H1 (cell line): Measurements from ENCODE around the gene RAD51D. TPM values are rescaled to one million over a fixed set of nuclear protein-coding genes. Genes with fewer than 3 reads are reported as not detected.

Experiments
- CTCF ChIA-PET: fragments of 300-600 bp; sonication (Branson Sonifier 250); formaldehyde crosslinking; loops from one replicate; lab custom pipeline; 2021; ENCODE audit not compliant: partially characterized antibody; lab: Charles Lee
- POLR2A ChIA-PET: fragments of 300-600 bp; sonication (Branson Sonifier 250); formaldehyde crosslinking; loops from one replicate; lab custom pipeline; 2021; ENCODE audit warnings: inconsistent platforms; ENCODE audit not compliant: partially characterized antibody; lab: Charles Lee
- DNase-seq, 2 experiments: peaks; one replicate each; pipeline versions ENCODE4 v3.0.0 to v3.0.0-alpha.2; 2010 to 2022; ENCODE audit warnings: low spot score in 2 of 2, low read depth in 1 of 2, mixed read lengths in 1 of 2
- FAIRE-seq: peaks from 2 replicates; lab custom pipeline; 2011; peaks lifted over from hg19 to GRCh38; lab: Jason Lieb, UNC
- H2AFZ ChIP-seq: 2 replicates; pipeline ENCODE4 v1.8.1; 2012; ENCODE audit warnings: low read length, inconsistent platforms
- H2AK5ac ChIP-seq: 2 replicates; pipeline ENCODE4 v1.6.1; 2013; ENCODE audit warnings: low read depth, low read length
- H2BK120ac ChIP-seq: replicated peaks from 2 replicates; pipeline ENCODE3; 2013; ENCODE audit warnings: low read depth, low read length, inconsistent platforms
- H2BK12ac ChIP-seq: 2 replicates; pipeline ENCODE4 v1.6.1; 2013; ENCODE audit warnings: low read depth, low read length
- H2BK15ac ChIP-seq: 2 replicates; pipeline ENCODE4 v1.6.1; 2013; ENCODE audit warnings: low read length
- H2BK20ac ChIP-seq: 2 replicates; pipeline ENCODE4 v1.6.1; 2013; ENCODE audit warnings: low read length
- H2BK5ac ChIP-seq: 2 replicates; pipeline ENCODE4 v1.6.1; 2013; ENCODE audit warnings: low read depth, low read length
- H3K14ac ChIP-seq: 2 replicates; pipeline ENCODE4 v1.6.1; 2013; ENCODE audit warnings: inconsistent platforms; ENCODE audit not compliant: insufficient read length
- H3K18ac ChIP-seq: 2 replicates; pipeline ENCODE4 v1.6.1; 2013; ENCODE audit warnings: low read length; ENCODE audit errors: extremely low read depth
- H3K23ac ChIP-seq: 2 replicates; pipeline ENCODE4 v1.6.1; 2013; ENCODE audit warnings: inconsistent platforms; ENCODE audit not compliant: insufficient read length
- H3K23me2 ChIP-seq: 2 replicates; pipeline ENCODE4 v1.6.1; 2013; ENCODE audit warnings: low read depth, low read length
- H3K27ac ChIP-seq: 2 replicates; pipeline ENCODE4 v1.6.1; 2011; ENCODE audit warnings: low read depth, low read length, inconsistent platforms
- H3K27me3 ChIP-seq, 4 experiments: replicated peaks in 1 of 4; 1 replicate in 1 of 4; 2 replicates in 3 of 4; pipeline versions ENCODE4 v1.6.1 to v1.8.1; 2011 to 2013; ENCODE audit warnings: low read length in 3 of 4, mild to moderate bottlenecking in 3 of 4, inconsistent platforms in 2 of 4, mixed read lengths in 2 of 4, moderate library complexity in 1 of 4; ENCODE audit not compliant: control insufficient read depth in 3 of 4, insufficient read depth in 3 of 4; ENCODE audit errors: extremely low read depth in 1 of 4
- H3K36me3 ChIP-seq, 4 experiments: 2 replicates each; pipeline versions ENCODE4 v1.6.1 to v1.8.1; 2011 to 2013; ENCODE audit warnings: mild to moderate bottlenecking in 4 of 4, low read length in 3 of 4, moderate library complexity in 2 of 4, control low read depth in 1 of 4, inconsistent platforms in 1 of 4; ENCODE audit not compliant: insufficient read depth in 4 of 4, control insufficient read depth in 2 of 4
- H3K4ac ChIP-seq: replicated peaks from 2 replicates; pipeline ENCODE3; 2013; ENCODE audit warnings: low read length, low read depth, mixed read lengths, inconsistent platforms; ENCODE audit not compliant: insufficient read length
- H3K4me1 ChIP-seq, 4 experiments: replicated peaks in 1 of 4; 1 replicate in 1 of 4; 2 replicates in 3 of 4; pipeline versions ENCODE4 v1.6.1 to v1.8.1; 2011 to 2013; ENCODE audit warnings: low read length in 3 of 4, inconsistent platforms in 2 of 4, mixed read lengths in 1 of 4; ENCODE audit not compliant: insufficient read depth in 4 of 4, control insufficient read depth in 3 of 4
- H3K4me2 ChIP-seq, 2 experiments: 2 replicates each; pipeline versions ENCODE4 v1.6.1 to v1.8.1; 2011 to 2013; ENCODE audit warnings: low read depth in 2 of 2, low read length in 2 of 2, control low read depth in 1 of 2, inconsistent platforms in 1 of 2, mild to moderate bottlenecking in 1 of 2; ENCODE audit not compliant: insufficient read depth in 1 of 2
- H3K4me3 ChIP-seq, 4 experiments: fragments of 200-600, 300-600 bp in 1 of 4; sonication (generic), shearing (Covaris generic), sonication (Bioruptor Twin) in 1 of 4; 2 replicates each; pipeline versions ENCODE4 v1.5.1 to v1.8.1; 2011 to 2016; ENCODE audit warnings: low read length in 4 of 4, low read depth in 3 of 4, control low read depth in 2 of 4, inconsistent platforms in 2 of 4, mild to moderate bottlenecking in 2 of 4, mixed read lengths in 1 of 4, moderate library complexity in 1 of 4; ENCODE audit not compliant: insufficient read depth in 2 of 4; ENCODE audit errors: extremely low read depth in 1 of 4
- H3K56ac ChIP-seq: replicated peaks from 2 replicates; pipeline ENCODE3; 2013; ENCODE audit warnings: low read depth, mild to moderate bottlenecking, mixed read lengths, low read length, inconsistent platforms; ENCODE audit not compliant: insufficient read length
- H3K79me1 ChIP-seq: 2 replicates; pipeline ENCODE4 v1.6.1; 2013; ENCODE audit warnings: low read depth, low read length, control low read depth
- H3K79me2 ChIP-seq, 2 experiments: 2 replicates each; pipeline versions ENCODE4 v1.6.1 to v1.8.1; 2012 to 2013; ENCODE audit warnings: low read length in 2 of 2, mild to moderate bottlenecking in 2 of 2, inconsistent platforms in 1 of 2; ENCODE audit not compliant: insufficient read depth in 2 of 2, control insufficient read depth in 1 of 2
- H3K9ac ChIP-seq, 4 experiments: replicated peaks in 1 of 4; 1 replicate in 1 of 4; 2 replicates in 3 of 4; pipeline versions ENCODE4 v1.6.1 to v1.8.1; 2011 to 2013; ENCODE audit warnings: low read depth in 3 of 4, low read length in 3 of 4, control low read depth in 2 of 4, mild to moderate bottlenecking in 2 of 4, moderate library complexity in 2 of 4, inconsistent platforms in 1 of 4; ENCODE audit errors: extremely low read depth in 1 of 4
- H3K9me3 ChIP-seq, 2 experiments: 2 replicates each; pipeline versions ENCODE4 v1.6.1 to v1.8.1; 2012 to 2013; ENCODE audit warnings: mild to moderate bottlenecking in 2 of 2, moderate library complexity in 2 of 2, control low read depth in 1 of 2, inconsistent platforms in 1 of 2, low read depth in 1 of 2, low read length in 1 of 2, mixed read lengths in 1 of 2; ENCODE audit not compliant: insufficient read depth in 2 of 2
- H4K20me1 ChIP-seq, 2 experiments: replicated peaks in 1 of 2; 2 replicates each; pipeline versions ENCODE3 to v1.8.1; 2011 to 2013; ENCODE audit warnings: inconsistent platforms in 2 of 2, low read length in 2 of 2, mild to moderate bottlenecking in 1 of 2; ENCODE audit not compliant: insufficient read depth in 2 of 2, control insufficient read depth in 1 of 2
- H4K5ac ChIP-seq: 2 replicates; pipeline ENCODE4 v1.6.1; 2013; ENCODE audit warnings: low read length, low read depth, mixed read lengths, inconsistent platforms; ENCODE audit not compliant: insufficient read length
- H4K8ac ChIP-seq: 2 replicates; pipeline ENCODE4 v1.8.0; 2013; ENCODE audit warnings: mild to moderate bottlenecking, moderate library complexity, low read length, inconsistent platforms; ENCODE audit not compliant: insufficient read depth; ENCODE audit errors: extremely low read depth
- H4K91ac ChIP-seq: replicated peaks from 2 replicates; pipeline ENCODE3; 2013; ENCODE audit warnings: low read length, mixed read lengths, inconsistent platforms; ENCODE audit not compliant: insufficient read length
- EP300 ChIP-seq, 2 experiments: IDR thresholded peaks; 1 replicate in 1 of 2; 2 replicates in 1 of 2; pipeline ENCODE4 v1.6.1; 2011 to 2012; ENCODE audit warnings: low read depth in 2 of 2, low read length in 2 of 2, mild to moderate bottlenecking in 2 of 2, borderline replicate concordance in 1 of 2, inconsistent platforms in 1 of 2, moderate library complexity in 1 of 2
- EZH2 ChIP-seq: fragments of 200-600 bp; sonication (generic); IDR thresholded peaks from 2 replicates; pipeline ENCODE4 v1.7.1; 2012; ENCODE audit warnings: low read depth, mild to moderate bottlenecking, moderate library complexity, low read length, inconsistent platforms; ENCODE audit not compliant: severe bottlenecking
- GTF2F1 ChIP-seq: IDR thresholded peaks from 2 replicates; pipeline ENCODE4 v1.6.1; 2012; ENCODE audit warnings: low read depth, low read length, improper control_type of control experiment, borderline replicate concordance
- MAFK ChIP-seq: IDR thresholded peaks from 2 replicates; pipeline ENCODE4 v1.6.1; 2012; ENCODE audit warnings: low read depth, mild to moderate bottlenecking, improper control_type of control experiment, low read length
- RBBP5 ChIP-seq: IDR thresholded peaks from 2 replicates; pipeline ENCODE4 v1.7.1; 2012; ENCODE audit warnings: low read depth, mild to moderate bottlenecking, inconsistent platforms, low read length, moderate library complexity, borderline replicate concordance
- SIX5 ChIP-seq: IDR thresholded peaks from 2 replicates; pipeline ENCODE4 v1.6.1; 2011; ENCODE audit warnings: mild to moderate bottlenecking, low read depth, low read length
- SP2 ChIP-seq: IDR thresholded peaks from 2 replicates; pipeline ENCODE4 v1.6.1; 2012; ENCODE audit warnings: mild to moderate bottlenecking, low read length, inconsistent platforms
- TAF1 ChIP-seq: IDR thresholded peaks from 2 replicates; pipeline ENCODE4 v1.6.1; 2011; ENCODE audit warnings: mild to moderate bottlenecking, low read depth, low read length
- TCF12 ChIP-seq: IDR thresholded peaks from 2 replicates; pipeline ENCODE4 v1.6.1; 2011; ENCODE audit warnings: low read depth, mild to moderate bottlenecking, low read length
- WGBS, 2 experiments: shearing (Covaris generic) in 1 of 2; methylation state at CpG; one replicate each; pipeline versions ENCODE4 v1.1.6 to v1.1.7; 2013 to 2015; ENCODE audit warnings: low lambda C conversion rate in 2 of 2, mixed read lengths in 2 of 2, inconsistent platforms in 1 of 2, low coverage in 1 of 2, missing lambda C conversion rate in 1 of 2; ENCODE audit not compliant: insufficient replicate concordance in 2 of 2, insufficient coverage in 1 of 2, insufficient read length in 1 of 2; ENCODE audit errors: extremely low coverage in 1 of 2, missing lambda C conversion rate in 1 of 2; 5-methylcytosine and 5-hydroxymethylcytosine counted together
- polyA plus RNA-seq, 7 experiments: library from polyadenylated mRNA; depleted of rRNA in 3 of 7; stranded (reverse) in 5 of 7; unstranded in 2 of 7; fragments of >200 nt in 5 of 7; fragments of 200-250 nt in 2 of 7; gene quantifications; 1 replicate in 5 of 7; 2 replicates in 1 of 7; 4 replicates in 1 of 7; pipeline versions ENCODE4 v1.2.1 to v1.2.3, GENCODE V29; 2011 to 2013; ENCODE audit warnings: missing spikeins in 2 of 7, mixed read lengths in 2 of 7
- total RNA-seq: library from RNA; stranded (reverse); fragmentation: NEBNext Ultra II Directional; extraction: Animal tissue kit (Norgen Biotek cat#: 25700); gene quantifications from 2 replicates; pipeline ENCODE4 v1.2.1, GENCODE V29; 2021

Gene RAD51D
- total and polyA plus RNA-seq, 2 of the 8 experiments (the other 6 are each of a cell fraction or from before 2014, with no cell fraction given), result 10.2 to 12.9 TPM

DNA sequence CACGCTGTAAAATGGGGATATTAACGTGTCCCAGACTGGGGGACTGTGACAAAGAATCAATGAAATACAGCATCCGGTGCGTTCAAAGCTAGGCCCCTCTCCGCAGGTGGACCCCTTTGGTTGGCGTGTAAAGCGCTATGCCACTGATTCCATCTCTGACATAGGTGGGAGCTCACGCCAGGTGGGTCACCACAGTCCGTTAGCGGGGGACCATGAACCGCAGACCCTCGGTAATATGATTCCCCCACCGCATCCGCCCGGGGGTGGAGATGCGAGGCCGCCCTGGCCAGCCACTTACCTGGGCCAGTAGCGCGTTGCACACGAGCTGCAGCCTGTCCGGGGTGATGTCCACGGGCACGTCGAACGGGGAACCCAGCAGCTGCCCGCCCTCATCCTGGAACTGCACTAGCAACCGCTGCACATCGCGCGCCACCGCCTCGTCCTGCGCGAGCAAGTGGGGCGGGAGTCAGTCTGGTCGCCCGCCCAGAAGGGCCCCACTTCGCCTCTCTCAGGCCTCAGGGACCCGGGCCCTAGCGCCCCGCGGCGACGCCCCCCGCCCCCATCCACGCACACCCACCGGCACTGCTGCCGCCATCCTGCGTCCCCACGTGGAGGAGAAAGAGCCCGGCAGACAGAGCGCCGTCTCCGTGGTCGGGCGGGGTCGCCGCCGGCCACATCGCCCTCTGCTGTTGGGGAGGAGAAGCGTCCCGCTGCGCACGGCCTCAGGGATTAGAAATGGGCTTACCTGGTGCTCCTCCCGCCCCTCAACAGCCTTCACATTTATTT lies 22.2 kb upstream of the RAD51D start, which contains the start of gene NLE1:
Gene NLE1 (minus strand): TSS at position 623 of the 786 bp plus-strand sequence. CDS start 28 bp downstream, at position 595.
- Histone ChIP-seq H3K9ac (peak within 1 kb of the TSS; percentile 55 to 95 (median 86)), H2BK5ac (peak within 1 kb of the TSS; percentile 95; the same call in 1 of the 2 replicates), H4K8ac (peak within 1 kb of the TSS; percentile 95), H4K91ac (peak within 1 kb of the TSS; percentile 96), H4K5ac (peak within 1 kb of the TSS; percentile 81), H2AFZ (peak within 1 kb of the TSS; percentile 77; the same call in 1 of the 2 replicates), H3K18ac (peak within 1 kb of the TSS; percentile 83; the same call in 1 of the 2 replicates), H3K4me1 (no peaks in the 10 kb centered on the region; a peak in 1 of 7 replicates), H2BK20ac (no peak within 1 kb of the TSS), H3K27me3 (no peaks in the 10 kb centered on the region), H3K4ac (peak within 1 kb of the TSS; percentile 98), H2BK15ac (no peak within 1 kb of the TSS), H3K23me2 (no peaks in the 10 kb centered on the region), H3K4me3 (peak within 1 kb of the TSS; percentile 80 to 100 (median 92)), H4K20me1 (peaks cover 0 to 4% of the 10 kb centered on the region in 2 experiments), H3K14ac (no peak within 1 kb of the TSS), H2BK120ac (peak within 1 kb of the TSS; percentile 40), H3K23ac (no peak within 1 kb of the TSS), H3K36me3 (peaks cover 16 to 31% (median 28%) of the 10 kb centered on the region in 4 experiments), H3K79me2 (peaks cover 0 to 24% of the 10 kb centered on the region in 2 experiments; a peak in 3 of 4 replicates), H3K56ac (peak within 1 kb of the TSS; percentile 74), H3K79me1 (no peaks in the 10 kb centered on the region), H2BK12ac (0 out of 2 replicates have a peak within 1 kb of the TSS, but pooled peaks have one; percentile 50), H3K9me3 (no peaks in the 10 kb centered on the region), H3K4me2 (peak within 1 kb of the TSS; percentile 83 to 85), H2AK5ac (peak within 1 kb of the TSS; percentile 68; the same call in 1 of the 2 replicates), H3K27ac (peak within 1 kb of the TSS; percentile 16; the same call in 1 of the 2 replicates)
- POLR2A ChIA-PET, result interaction anchor here (0.8 to 6.8 kb wide), 9 partner anchors 13 to 395 kb away, joined by 3 to 84 read pairs (median 5); partner anchors contain the start of genes RAD51D and SLFN12
- CTCF ChIA-PET, result interaction anchor here (0.6 to 1.5 kb wide), 13 partner anchors 11 to 445 kb away, joined by 3 to 8 read pairs (median 3); partner anchors contain the start of genes AP2B1, FNDC8 and RAD51D
- 0% methylated on average over 43 of the region's 65 CpGs; no CpG with 5 or more reads in 1 of the 2 experiments for WGBS, 2 experiments
- FAIRE-seq, result no peak
- peak; percentile 66 to 98 for DNase-seq
- no peak for TF ChIP-seq GTF2F1
- no peak for TF ChIP-seq EZH2
- TF ChIP-seq SP2, result peak; percentile 79
- TF ChIP-seq TCF12, result 0 out of 2 replicates have a peak, but pooled peaks have one; percentile 53
- no peak for TF ChIP-seq SIX5
- TF ChIP-seq TAF1, result peak; percentile 92
- TF ChIP-seq RBBP5, result no peak
- TF ChIP-seq EP300 (IDR thresholded peaks at IDR 0.05; ENCODE audit: borderline replicate concordance in 1 of 2, low read depth in 2 of 2, low read length in 2 of 2), result peak in 1 of 2 experiments; percentile 53; a peak in 1 of 3 replicates
- no peak for TF ChIP-seq MAFK
